H9 (cell line): ENCODE data around the gene MRM2. TPM values are rescaled to one million over a fixed set of nuclear protein-coding genes. Genes with fewer than 3 reads are reported as not detected.

Experiments
- DNase-seq: peaks from one replicate; pipeline ENCODE4 v3.0.0-alpha.2; 2017
- H2AFZ ChIP-seq: one replicate; pipeline ENCODE4 v1.6.1; 2013; ENCODE audit warnings: mild to moderate bottlenecking, low read length, control low read depth, moderate library complexity
- H2AK5ac ChIP-seq: 2 replicates; pipeline ENCODE4 v1.6.1; 2013; ENCODE audit warnings: low read length, control low read depth, mixed read lengths; ENCODE audit not compliant: insufficient read length
- H2BK120ac ChIP-seq: one replicate; pipeline ENCODE4 v1.6.1; 2013; ENCODE audit warnings: low read depth, mild to moderate bottlenecking, low read length, control low read depth, inconsistent platforms; ENCODE audit not compliant: poor library complexity, severe bottlenecking
- H2BK12ac ChIP-seq: 2 replicates; pipeline ENCODE4 v1.6.1; 2013; ENCODE audit warnings: low read length, control low read depth, mixed read lengths, low read depth; ENCODE audit not compliant: insufficient read length
- H2BK15ac ChIP-seq: 2 replicates; pipeline ENCODE4 v1.6.1; 2013; ENCODE audit warnings: low read depth, low read length, control low read depth
- H2BK20ac ChIP-seq: one replicate; pipeline ENCODE4 v1.6.1; 2013; ENCODE audit warnings: low read depth, mild to moderate bottlenecking, low read length, control low read depth, inconsistent platforms; ENCODE audit not compliant: poor library complexity, severe bottlenecking
- H2BK5ac ChIP-seq: 2 replicates; pipeline ENCODE4 v1.6.1; 2013; ENCODE audit warnings: low read length, control low read depth, mixed read lengths; ENCODE audit not compliant: insufficient read length
- H3K14ac ChIP-seq: 2 replicates; pipeline ENCODE4 v1.6.1; 2013; ENCODE audit warnings: low read length, control low read depth; ENCODE audit not compliant: insufficient read depth
- H3K18ac ChIP-seq: 2 replicates; pipeline ENCODE4 v1.6.1; 2013; ENCODE audit warnings: low read depth, mild to moderate bottlenecking, mixed read lengths, low read length, control low read depth; ENCODE audit not compliant: insufficient read length
- H3K23ac ChIP-seq: 2 replicates; pipeline ENCODE4 v1.6.1; 2013; ENCODE audit warnings: low read length, control low read depth, mixed read lengths, low read depth; ENCODE audit not compliant: insufficient read length
- H3K23me2 ChIP-seq: 2 replicates; pipeline ENCODE4 v1.6.1; 2013; ENCODE audit warnings: low read depth, mild to moderate bottlenecking, mixed read lengths, low read length, control low read depth; ENCODE audit not compliant: insufficient read length, poor library complexity, severe bottlenecking
- H3K27ac ChIP-seq: 2 replicates; pipeline ENCODE4 v1.5.1; 2013; ENCODE audit warnings: low read length, control low read depth, mixed read lengths, low read depth; ENCODE audit not compliant: insufficient read length
- H3K27me3 ChIP-seq: 2 replicates; pipeline ENCODE4 v1.6.1; 2013; ENCODE audit warnings: low read length, control low read depth, inconsistent platforms; ENCODE audit not compliant: insufficient read depth
- H3K4ac ChIP-seq: 2 replicates; pipeline ENCODE4 v1.6.1; 2013; ENCODE audit warnings: low read depth, mild to moderate bottlenecking, control low read depth, inconsistent platforms, low read length, moderate library complexity
- H3K4me1 ChIP-seq: 2 replicates; pipeline ENCODE4 v1.6.1; 2013; ENCODE audit warnings: low read length, control low read depth, inconsistent platforms; ENCODE audit not compliant: insufficient read depth
- H3K4me2 ChIP-seq: 2 replicates; pipeline ENCODE4 v1.6.1; 2013; ENCODE audit warnings: low read length, control low read depth, mixed read lengths; ENCODE audit not compliant: insufficient read length, insufficient read depth
- H3K56ac ChIP-seq: 2 replicates; pipeline ENCODE4 v1.6.1; 2013; ENCODE audit warnings: low read depth, mild to moderate bottlenecking, mixed read lengths, low read length, control low read depth; ENCODE audit not compliant: insufficient read length
- H3K79me1 ChIP-seq: 2 replicates; pipeline ENCODE4 v1.6.1; 2013; ENCODE audit warnings: low read depth, mild to moderate bottlenecking, moderate library complexity, low read length, control low read depth, inconsistent platforms; ENCODE audit not compliant: insufficient read depth, poor library complexity, severe bottlenecking
- H3K79me2 ChIP-seq: 2 replicates; pipeline ENCODE4 v1.6.1; 2013; ENCODE audit warnings: low read length, control low read depth, inconsistent platforms; ENCODE audit not compliant: insufficient read depth
- H3K9ac ChIP-seq: 2 replicates; pipeline ENCODE4 v1.6.1; 2013; ENCODE audit warnings: low read length, control low read depth, mixed read lengths; ENCODE audit not compliant: insufficient read length; ENCODE audit errors: extremely low read depth
- H3K9me3 ChIP-seq: one replicate; pipeline ENCODE4 v1.6.1; 2013; ENCODE audit warnings: low read depth, low read length, inconsistent platforms; ENCODE audit not compliant: control insufficient read depth
- H3T11ph ChIP-seq: one replicate; pipeline ENCODE4 v1.6.1; 2013; ENCODE audit warnings: mild to moderate bottlenecking, low read length, control low read depth, inconsistent platforms
- H4K20me1 ChIP-seq: one replicate; pipeline ENCODE4 v1.6.1; 2013; ENCODE audit not compliant: control insufficient read depth, insufficient read length, insufficient read depth
- H4K5ac ChIP-seq: 2 replicates; pipeline ENCODE4 v1.6.1; 2013; ENCODE audit warnings: low read depth, mild to moderate bottlenecking, mixed read lengths, low read length, control low read depth; ENCODE audit not compliant: insufficient read length
- H4K8ac ChIP-seq: replicated peaks from 2 replicates; pipeline ENCODE4 v1.6.1; 2013; ENCODE audit warnings: low read length, control low read depth, mixed read lengths, low read depth; ENCODE audit not compliant: insufficient read length
- H4K91ac ChIP-seq: 2 replicates; pipeline ENCODE4 v1.6.1; 2013; ENCODE audit warnings: low read depth, mild to moderate bottlenecking, moderate library complexity, mixed read lengths, low read length, control low read depth; ENCODE audit not compliant: insufficient read length
- H3K27ac Mint-ChIP-seq, 3 experiments: 2 replicates in 2 of 3; 3 replicates in 1 of 3; pipeline ENCODE4 v1.8.0; 2020 to 2021; ENCODE audit warnings: mixed read lengths in 3 of 3, mild to moderate bottlenecking in 1 of 3, moderate library complexity in 1 of 3
- H3K27me3 Mint-ChIP-seq: 2 replicates; pipeline ENCODE4 v1.8.0; 2021; ENCODE audit warnings: low read depth, mild to moderate bottlenecking, moderate library complexity, mixed read lengths
- H3K36me3 Mint-ChIP-seq, 3 experiments: 2 replicates in 2 of 3; 3 replicates in 1 of 3; pipeline ENCODE4 v1.8.0; 2020 to 2021; ENCODE audit warnings: low read depth in 3 of 3, mixed read lengths in 3 of 3; ENCODE audit not compliant: insufficient read depth in 1 of 3
- H3K4me1 Mint-ChIP-seq, 2 experiments: 2 replicates each; pipeline ENCODE4 v1.8.0; 2020; ENCODE audit warnings: mixed read lengths in 2 of 2
- H3K4me3 Mint-ChIP-seq, 2 experiments: 2 replicates in 1 of 2; 3 replicates in 1 of 2; pipeline ENCODE4 v1.8.0; 2020 to 2021; ENCODE audit warnings: mild to moderate bottlenecking in 2 of 2, mixed read lengths in 2 of 2, moderate library complexity in 1 of 2
- H3K9me3 Mint-ChIP-seq, 2 experiments: 2 replicates in 1 of 2; 3 replicates in 1 of 2; pipeline ENCODE4 v1.8.0; 2020; ENCODE audit warnings: mild to moderate bottlenecking in 2 of 2, mixed read lengths in 2 of 2, moderate library complexity in 1 of 2
- CTCF ChIP-seq: fragments of 200-600 bp; sonication (generic); conservative IDR thresholded peaks from 3 replicates; pipeline ENCODE4 v1.8.0; 2021; ENCODE audit warnings: antibody characterized with exemption, mild to moderate bottlenecking
- WGBS: extraction: QIAGEN DNeasy Blood & Tissue Kit; methylation state at CpG from one replicate; pipeline ENCODE4 v1.1.7; 2013; ENCODE audit warnings: missing lambda C conversion rate, low lambda C conversion rate, mixed read lengths; ENCODE audit not compliant: insufficient read length; ENCODE audit errors: extremely low coverage; 5-methylcytosine and 5-hydroxymethylcytosine counted together
- total RNA-seq: library from RNA; stranded (reverse); gene quantifications from 2 replicates; pipeline ENCODE4 v1.2.1, GENCODE V29; 2021

The MRM2 gene
- total RNA-seq, 1 experiment from 2014 or later = 59.0 TPM

GRCh38 chr7:2244404-2244995 is 2.5 kb upstream of the MRM2 start:
- no peak overlapping the region for H2BK15ac ChIP-seq
- H3K23ac ChIP-seq = no peak overlapping the region
- DNase-seq = no peak
- no peaks in the 10 kb centered on the region for H3K9me3 ChIP-seq
- no peaks in the 10 kb centered on the region; the same call in 1 of the 2 replicates for H3K4me1 ChIP-seq
- H3K4me2 ChIP-seq = no peak overlapping the region
- no peak overlapping the region for H4K91ac ChIP-seq
- H3K18ac ChIP-seq = no peak overlapping the region
- no CpG with 5 or more reads among the region's 25 CpGs for WGBS
- no peaks in the 10 kb centered on the region for H3K27me3 ChIP-seq
- Mint-ChIP-seq H3K4me3 (no peak overlapping the region; a peak in 1 of 5 replicates), H3K27ac (peak overlapping the region in 2 of 3 experiments; percentile 53 to 55; a peak in 2 of 7 replicates), H3K4me1 (peaks cover 11 to 18% of the 10 kb centered on the region in 2 experiments), H3K9me3 (no peaks in the 10 kb centered on the region), H3K27me3 (no peaks in the 10 kb centered on the region; the same call in 1 of the 2 replicates), H3K36me3 (peaks cover 9 to 25% (median 23%) of the 10 kb centered on the region in 3 experiments)
- H3K79me1 ChIP-seq = no peaks in the 10 kb centered on the region
- no peak overlapping the region for H2AK5ac ChIP-seq
- H3K27ac ChIP-seq = no peak overlapping the region
- H2AFZ ChIP-seq = no peak overlapping the region
- H3K4ac ChIP-seq = no peak overlapping the region
- H3T11ph ChIP-seq = no peak overlapping the region
- H4K5ac ChIP-seq = no peak overlapping the region
- H4K20me1 ChIP-seq = no peaks in the 10 kb centered on the region
- no peak overlapping the region for H2BK20ac ChIP-seq
- H3K79me2 ChIP-seq = peaks cover 6% of the 10 kb centered on the region; the same call in 1 of the 2 replicates
- H3K14ac ChIP-seq = no peak overlapping the region
- TF ChIP-seq CTCF = no peak
- no peak overlapping the region for H3K56ac ChIP-seq
- H2BK12ac ChIP-seq = no peak overlapping the region
- H3K9ac ChIP-seq = no peak overlapping the region
- peaks cover 7% of the 10 kb centered on the region for H3K23me2 ChIP-seq
- H4K8ac ChIP-seq = no peak overlapping the region
- no peak overlapping the region for H2BK5ac ChIP-seq
- no peak overlapping the region for H2BK120ac ChIP-seq
